PFSK-1 (cell line): ENCODE results near the gene IGFLR1.

Experiments used
- POLR2AphosphoS5 ChIP-seq: IDR thresholded peaks from 2 replicates; pipeline ENCODE4 v1.6.1; 2012; ENCODE audit warnings: low read depth, mild to moderate bottlenecking, control low read depth, low read length, moderate library complexity
- TAF1 ChIP-seq: IDR thresholded peaks from 2 replicates; pipeline ENCODE4 v1.6.1; 2012; ENCODE audit warnings: low read length, control low read depth, borderline replicate concordance; ENCODE audit not compliant: insufficient read depth

DNA sequence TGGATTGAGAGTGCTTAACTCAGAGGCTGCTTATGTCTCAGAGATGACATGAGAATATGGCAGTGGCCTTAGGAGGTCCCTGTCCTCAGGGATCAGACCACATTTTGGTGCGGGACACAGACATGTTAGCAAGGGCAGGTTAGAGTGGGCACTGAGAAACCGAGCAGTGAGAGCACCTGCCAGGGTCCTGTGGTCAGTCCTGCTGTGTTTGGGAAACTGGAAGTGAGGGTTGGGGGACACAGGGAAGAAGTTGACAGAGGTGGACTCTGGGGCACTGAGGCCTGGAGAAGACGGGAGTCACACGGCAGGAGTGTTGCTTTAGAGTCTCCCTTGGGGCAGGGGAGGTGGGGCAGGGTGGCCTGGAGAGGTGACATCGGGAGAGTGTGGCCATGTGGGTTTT lies 7.4 kb downstream of the IGFLR1 start:
- no peak for TF ChIP-seq TAF1
- TF ChIP-seq POLR2AphosphoS5, result no peak
